RWPE1 (cell line): Measurements from ENCODE around the gene BMPR1B.

Experiments
- CTCF ChIA-PET: fragments of 350-600 bp; sonication (Branson Sonifier 250); formaldehyde crosslinking; extraction: SDS; loops from one replicate; lab custom pipeline; 2021; lab: Yijun Ruan, JAX
- POLR2A ChIA-PET: fragments of 400-600 bp; formaldehyde crosslinking; extraction: SDS; loops from one replicate; lab custom pipeline; 2020; ENCODE audit warnings: antibody characterized with exemption; ENCODE audit not compliant: low non-redundant PET; lab: Yijun Ruan, JAX
- DNase-seq: peaks from one replicate; pipeline ENCODE4 v3.0.0; 2012; ENCODE audit warnings: low spot score
- H3K27ac ChIP-seq: fragments of 450-650 bp; 2 replicates; pipeline ENCODE4 v1.5.1; 2017
- TF ChIP-seq, protein P1 (sequence below): fragments of 450-650 bp; conservative IDR thresholded peaks from 2 replicates; pipeline ENCODE4 v1.5.1; 2017; ENCODE audit warnings: low read depth, mild to moderate bottlenecking

Gene BMPR1B

DNA sequence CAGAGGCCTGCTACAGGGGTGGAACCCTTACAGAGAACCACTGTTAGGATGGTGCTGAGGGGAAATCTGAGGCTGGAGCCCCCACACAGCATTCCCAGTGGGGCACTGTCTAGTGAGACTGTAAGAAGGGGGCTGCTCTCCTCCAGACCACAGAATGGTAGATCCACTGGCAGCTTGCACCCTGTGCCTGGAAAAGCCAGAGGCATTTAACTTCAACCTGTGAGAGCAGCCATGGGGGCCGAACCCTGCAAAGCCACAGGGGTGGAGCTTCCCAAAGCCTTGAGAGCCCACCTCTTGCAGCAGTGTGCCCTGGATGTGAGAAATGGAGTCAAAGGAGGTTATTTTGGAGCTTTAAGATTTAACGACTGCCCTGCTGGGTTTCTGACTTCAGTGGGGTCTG, 159.4 kb downstream of the BMPR1B start:
- TF ChIP-seq, protein P1, sequence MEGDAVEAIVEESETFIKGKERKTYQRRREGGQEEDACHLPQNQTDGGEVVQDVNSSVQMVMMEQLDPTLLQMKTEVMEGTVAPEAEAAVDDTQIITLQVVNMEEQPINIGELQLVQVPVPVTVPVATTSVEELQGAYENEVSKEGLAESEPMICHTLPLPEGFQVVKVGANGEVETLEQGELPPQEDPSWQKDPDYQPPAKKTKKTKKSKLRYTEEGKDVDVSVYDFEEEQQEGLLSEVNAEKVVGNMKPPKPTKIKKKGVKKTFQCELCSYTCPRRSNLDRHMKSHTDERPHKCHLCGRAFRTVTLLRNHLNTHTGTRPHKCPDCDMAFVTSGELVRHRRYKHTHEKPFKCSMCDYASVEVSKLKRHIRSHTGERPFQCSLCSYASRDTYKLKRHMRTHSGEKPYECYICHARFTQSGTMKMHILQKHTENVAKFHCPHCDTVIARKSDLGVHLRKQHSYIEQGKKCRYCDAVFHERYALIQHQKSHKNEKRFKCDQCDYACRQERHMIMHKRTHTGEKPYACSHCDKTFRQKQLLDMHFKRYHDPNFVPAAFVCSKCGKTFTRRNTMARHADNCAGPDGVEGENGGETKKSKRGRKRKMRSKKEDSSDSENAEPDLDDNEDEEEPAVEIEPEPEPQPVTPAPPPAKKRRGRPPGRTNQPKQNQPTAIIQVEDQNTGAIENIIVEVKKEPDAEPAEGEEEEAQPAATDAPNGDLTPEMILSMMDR, result no peak

DNA sequence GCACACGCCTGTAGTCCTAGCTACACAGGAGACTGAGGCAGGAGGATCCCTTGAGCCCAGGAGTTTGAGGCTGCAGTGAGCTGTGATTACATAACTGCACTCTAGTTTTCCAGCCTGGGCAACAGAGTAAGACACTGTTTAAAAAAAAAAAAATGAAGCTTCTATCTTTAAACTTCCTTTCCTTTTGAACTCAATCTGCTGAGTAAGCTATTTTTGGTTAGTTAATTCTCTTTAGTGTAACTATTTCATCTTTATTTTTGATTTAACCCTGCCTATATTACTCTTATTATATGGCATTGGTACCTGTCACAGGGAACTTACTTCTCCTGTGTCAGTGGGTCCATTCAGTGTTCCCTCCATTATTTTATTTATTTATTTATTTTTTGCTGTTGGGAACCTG, 160.8 kb downstream of the BMPR1B start:
- ChIA-PET CTCF (interaction anchor here (0.6 kb wide), 1 partner anchor 180 kb away, joined by 3 read pairs; no protein-coding TSS in a partner anchor), POLR2A (no interaction called here)
- TF ChIP-seq, protein P1, result no peak
- no peak overlapping the region for H3K27ac ChIP-seq
- DNase-seq, result no peak

More for the DNA sequence above, 159.4 kb downstream of the BMPR1B start:
- ChIA-PET CTCF (interaction anchor here (0.6 to 0.7 kb wide), 2 partner anchors 85 to 185 kb away, joined by 3 to 4 read pairs; no protein-coding TSS in a partner anchor), POLR2A (no interaction called here)
- H3K27ac ChIP-seq, result no peak overlapping the region
- no peak for DNase-seq

DNA sequence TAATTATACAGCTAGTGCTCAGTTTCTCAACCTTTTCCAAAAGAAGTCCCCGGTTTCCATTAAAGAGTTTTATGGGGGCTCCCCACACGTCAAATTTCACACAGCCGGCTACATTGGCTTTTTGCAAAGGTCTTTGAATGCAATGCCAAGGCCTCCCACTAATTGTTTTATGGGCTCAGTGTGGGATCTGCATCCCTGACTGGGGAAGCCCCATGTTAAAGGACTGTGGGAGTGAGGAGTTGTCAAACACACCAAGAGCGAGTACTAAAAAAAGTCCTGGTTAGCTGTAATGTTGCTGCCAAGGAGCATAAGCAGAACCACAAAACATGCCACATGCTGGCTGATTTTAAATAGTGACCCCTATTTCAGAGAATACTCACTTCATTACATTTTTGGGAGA, 162.6 kb downstream of the BMPR1B start:
- H3K27ac ChIP-seq, result no peak overlapping the region
- ChIA-PET POLR2A (no interaction called here), CTCF (no interaction called here)
- DNase-seq, result no peak
- TF ChIP-seq, protein P1, result no peak

DNA sequence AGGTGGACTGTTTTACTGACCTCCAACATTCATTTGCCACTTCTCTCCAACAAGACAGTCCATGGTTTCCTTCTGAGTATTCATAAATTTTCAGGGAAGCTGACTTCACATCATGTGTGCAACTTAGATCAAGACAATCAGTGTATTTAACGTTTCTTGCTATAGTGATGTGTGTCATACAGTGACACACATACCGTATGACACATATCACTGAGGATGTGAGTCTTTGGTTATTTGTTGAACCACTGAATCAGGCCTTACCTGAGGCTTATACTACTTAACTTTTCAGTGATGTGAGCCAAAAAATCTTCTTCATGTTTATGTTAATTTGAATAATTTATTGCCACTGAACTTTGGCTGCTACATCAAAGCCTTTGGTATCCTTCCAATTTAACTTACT, 166.8 kb downstream of the BMPR1B start:
- CTCF ChIA-PET, result no interaction called here
- no peak for DNase-seq
- TF ChIP-seq, protein P1, result no peak
- POLR2A ChIA-PET, result no interaction called here
- no peak overlapping the region for H3K27ac ChIP-seq

DNA sequence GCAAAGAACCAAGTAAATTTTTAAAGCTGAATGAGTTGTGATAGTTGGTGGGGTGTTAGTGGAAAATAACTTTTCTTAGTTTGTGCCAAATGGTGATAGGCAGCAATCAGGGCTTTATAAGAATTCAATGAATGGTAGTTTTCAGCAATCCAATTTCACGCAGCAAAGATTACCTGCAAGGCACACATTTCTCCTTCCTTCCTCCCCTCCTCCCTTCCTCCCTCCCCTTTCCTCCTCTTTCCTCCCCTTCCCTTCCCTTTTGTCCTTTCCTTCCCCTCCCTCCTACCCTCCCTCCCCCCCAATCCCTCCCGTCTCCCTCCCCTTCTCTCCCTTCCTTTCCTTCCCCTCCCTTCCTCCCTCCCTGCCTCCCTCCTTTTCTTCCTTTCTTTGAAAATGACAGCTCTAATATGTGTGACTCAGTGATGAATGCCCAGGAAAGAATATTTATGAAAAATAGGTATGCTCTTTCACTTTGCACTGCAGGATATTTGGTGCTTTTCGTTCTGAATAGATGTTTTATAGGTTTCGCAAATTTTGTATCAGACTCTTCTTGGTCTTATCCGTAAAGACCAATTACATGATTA, 168.1 kb downstream of the BMPR1B start:
- POLR2A ChIA-PET, result interaction anchor here (0.5 kb wide), 1 partner anchor 169 kb away, joined by 3 read pairs; no protein-coding TSS in a partner anchor
- TF ChIP-seq, protein P1, result no peak
- H3K27ac ChIP-seq, result no peak overlapping the region
- DNase-seq, result no peak
- CTCF ChIA-PET, result no interaction called here

DNA sequence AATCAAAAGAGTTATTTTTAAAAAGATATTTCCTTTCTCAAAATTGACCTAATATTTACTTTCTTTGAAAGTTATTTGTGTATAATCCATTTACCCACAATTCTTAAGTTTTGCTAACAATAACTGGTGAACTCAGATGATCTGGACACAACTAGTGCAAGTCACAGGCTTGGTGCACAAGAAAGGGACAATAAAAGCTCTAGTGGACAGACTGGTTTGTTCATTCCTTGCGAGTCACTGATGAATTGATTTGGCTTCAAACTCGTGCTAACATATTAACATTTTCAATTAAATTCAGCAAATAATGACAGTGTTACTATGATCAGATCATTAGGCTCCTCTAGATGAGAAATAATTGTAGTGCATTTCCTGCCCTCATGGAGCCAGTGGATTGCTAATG, 169.2 kb downstream of the BMPR1B start:
- no peak overlapping the region for H3K27ac ChIP-seq
- ChIA-PET CTCF (interaction anchor here (0.7 kb wide), 1 partner anchor 1216 kb away, joined by 4 read pairs; no protein-coding TSS in a partner anchor), POLR2A (no interaction called here)
- no peak for DNase-seq
- TF ChIP-seq, protein P1, result no peak
